ENCODE measurements around the gene LONP1.

DNA sequence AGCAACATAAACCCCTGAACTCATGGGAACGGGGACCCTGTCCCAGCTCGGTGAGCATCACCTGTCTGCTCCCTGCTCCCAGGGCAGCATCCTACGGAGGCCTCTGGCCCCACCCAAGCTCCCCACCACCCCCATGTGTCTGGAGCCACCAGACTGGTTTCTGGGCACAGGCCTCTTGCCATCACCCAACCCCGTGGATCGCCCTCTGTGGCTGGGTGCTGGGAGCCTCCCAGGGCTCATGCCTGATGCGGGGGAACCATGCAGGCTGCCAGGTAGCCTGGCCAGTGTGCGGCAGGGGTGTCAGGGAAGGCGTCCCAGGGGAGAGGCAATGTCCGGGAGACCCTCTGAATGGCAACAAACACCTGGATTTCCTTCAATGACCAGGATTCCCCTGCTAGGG is 42.4 kb downstream of the LONP1 start:
- TF ChIP-seq, protein P1, sequence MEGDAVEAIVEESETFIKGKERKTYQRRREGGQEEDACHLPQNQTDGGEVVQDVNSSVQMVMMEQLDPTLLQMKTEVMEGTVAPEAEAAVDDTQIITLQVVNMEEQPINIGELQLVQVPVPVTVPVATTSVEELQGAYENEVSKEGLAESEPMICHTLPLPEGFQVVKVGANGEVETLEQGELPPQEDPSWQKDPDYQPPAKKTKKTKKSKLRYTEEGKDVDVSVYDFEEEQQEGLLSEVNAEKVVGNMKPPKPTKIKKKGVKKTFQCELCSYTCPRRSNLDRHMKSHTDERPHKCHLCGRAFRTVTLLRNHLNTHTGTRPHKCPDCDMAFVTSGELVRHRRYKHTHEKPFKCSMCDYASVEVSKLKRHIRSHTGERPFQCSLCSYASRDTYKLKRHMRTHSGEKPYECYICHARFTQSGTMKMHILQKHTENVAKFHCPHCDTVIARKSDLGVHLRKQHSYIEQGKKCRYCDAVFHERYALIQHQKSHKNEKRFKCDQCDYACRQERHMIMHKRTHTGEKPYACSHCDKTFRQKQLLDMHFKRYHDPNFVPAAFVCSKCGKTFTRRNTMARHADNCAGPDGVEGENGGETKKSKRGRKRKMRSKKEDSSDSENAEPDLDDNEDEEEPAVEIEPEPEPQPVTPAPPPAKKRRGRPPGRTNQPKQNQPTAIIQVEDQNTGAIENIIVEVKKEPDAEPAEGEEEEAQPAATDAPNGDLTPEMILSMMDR (IDR thresholded peaks at IDR 0.05) = no peak
- no peak for TF ChIP-seq POLR2AphosphoS5 (IDR thresholded peaks at IDR 0.05)
- no peak for TF ChIP-seq POLR2A (IDR thresholded peaks at IDR 0.05)
- no peak for TF ChIP-seq EP300 (IDR thresholded peaks at IDR 0.05)
